Spleen (tissue), 7 donors: ENCODE measurements around the gene EID3.

Source experiments
- POLR2A ChIP-seq, 3 donors: fragments of 450-650 bp; IDR thresholded peaks; one replicate each; pipeline ENCODE4 v1.5.1; 2017; ENCODE audit warnings: antibody characterized with exemption in 3 of 3, mild to moderate bottlenecking in 1 of 3
- POLR2AphosphoS5 ChIP-seq, 3 donors: sonication (generic); formaldehyde crosslinking; IDR thresholded peaks; one replicate each; pipeline ENCODE4 v1.5.1; 2017; ENCODE audit warnings: antibody characterized with exemption in 3 of 3
- TF ChIP-seq, protein P1 (sequence below), 11 experiments: fragments of 200-600 bp in 7 of 11; fragments of 450-650 bp in 4 of 11; sonication (generic) in 4 of 11; IDR thresholded peaks in 8 of 11; conservative IDR thresholded peaks in 3 of 11; 1 replicate in 7 of 11; 2 replicates in 4 of 11; pipeline versions ENCODE4 v1.4.0 to v1.8.0; 2016 to 2021; ENCODE audit warnings: antibody characterized with exemption in 11 of 11, inconsistent platforms in 4 of 11, mild to moderate bottlenecking in 1 of 11
- donor health status: DM: no; HTN: no; CAD: no; lungs with moderate emphysema.
- donor health status: DM: no; HTN: no; CAD: no.
- donor health status: DM: no; HTN: no; CAD: no.

DNA sequence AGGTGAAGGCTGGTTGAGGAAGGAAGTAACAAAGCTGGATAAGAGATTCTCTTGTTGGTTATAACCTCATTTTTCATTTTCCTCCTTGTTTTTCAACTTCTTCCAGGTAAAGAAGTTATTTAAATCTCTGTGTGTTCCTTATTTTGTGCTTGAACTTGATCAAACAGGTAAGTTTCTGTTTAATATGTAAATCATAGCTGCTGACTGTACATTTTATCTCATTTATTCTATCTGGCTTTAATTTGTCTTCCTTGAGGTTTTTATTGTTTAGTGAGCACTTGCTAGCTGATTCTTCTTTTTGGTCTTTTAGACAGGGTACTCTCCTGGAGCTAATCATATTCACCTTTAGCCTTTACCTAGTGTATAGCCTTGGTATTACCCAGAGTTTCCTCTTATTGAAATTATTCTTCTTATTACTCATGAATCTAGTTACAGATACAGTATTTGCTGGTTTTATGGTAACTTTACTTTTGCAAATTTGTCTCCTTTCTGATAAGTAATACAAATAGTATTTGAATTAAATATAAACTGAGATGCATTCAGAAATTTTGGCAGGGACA, 45.5 kb upstream of the EID3 start:
- TF ChIP-seq, protein P1, sequence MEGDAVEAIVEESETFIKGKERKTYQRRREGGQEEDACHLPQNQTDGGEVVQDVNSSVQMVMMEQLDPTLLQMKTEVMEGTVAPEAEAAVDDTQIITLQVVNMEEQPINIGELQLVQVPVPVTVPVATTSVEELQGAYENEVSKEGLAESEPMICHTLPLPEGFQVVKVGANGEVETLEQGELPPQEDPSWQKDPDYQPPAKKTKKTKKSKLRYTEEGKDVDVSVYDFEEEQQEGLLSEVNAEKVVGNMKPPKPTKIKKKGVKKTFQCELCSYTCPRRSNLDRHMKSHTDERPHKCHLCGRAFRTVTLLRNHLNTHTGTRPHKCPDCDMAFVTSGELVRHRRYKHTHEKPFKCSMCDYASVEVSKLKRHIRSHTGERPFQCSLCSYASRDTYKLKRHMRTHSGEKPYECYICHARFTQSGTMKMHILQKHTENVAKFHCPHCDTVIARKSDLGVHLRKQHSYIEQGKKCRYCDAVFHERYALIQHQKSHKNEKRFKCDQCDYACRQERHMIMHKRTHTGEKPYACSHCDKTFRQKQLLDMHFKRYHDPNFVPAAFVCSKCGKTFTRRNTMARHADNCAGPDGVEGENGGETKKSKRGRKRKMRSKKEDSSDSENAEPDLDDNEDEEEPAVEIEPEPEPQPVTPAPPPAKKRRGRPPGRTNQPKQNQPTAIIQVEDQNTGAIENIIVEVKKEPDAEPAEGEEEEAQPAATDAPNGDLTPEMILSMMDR (IDR thresholded peaks at IDR 0.05 in 8 of 11, conservative IDR thresholded peaks at IDR 0.05 in 3 of 11): no peak
- TF ChIP-seq POLR2A (IDR thresholded peaks at IDR 0.05) (no peak), POLR2AphosphoS5 (IDR thresholded peaks at IDR 0.05) (no peak)
